Type B pancreatic cell (in vitro differentiated cells): Measurements from ENCODE around the gene CFAP410. TPM values are rescaled to one million over a fixed set of nuclear protein-coding genes. Genes with fewer than 3 reads are reported as not detected.

ENCODE experiments used
- DNase-seq: peaks from one replicate; pipeline ENCODE4 v3.0.0; 2021; ENCODE audit warnings: mixed read lengths; ENCODE audit not compliant: unreplicated experiment; ENCODE audit errors: extremely low spot score
- H3K27ac Mint-ChIP-seq: 2 replicates; pipeline ENCODE4 v1.8.0; 2021; ENCODE audit warnings: mild to moderate bottlenecking, mixed read lengths
- H3K27me3 Mint-ChIP-seq: 2 replicates; pipeline ENCODE4 v1.8.0; 2021; ENCODE audit warnings: mixed read lengths
- H3K36me3 Mint-ChIP-seq: 2 replicates; pipeline ENCODE4 v1.8.0; 2021; ENCODE audit warnings: mixed read lengths
- H3K4me1 Mint-ChIP-seq: one replicate; pipeline ENCODE4 v1.8.0; 2021; ENCODE audit warnings: mixed read lengths; ENCODE audit not compliant: unreplicated experiment
- H3K4me3 Mint-ChIP-seq: 2 replicates; pipeline ENCODE4 v1.8.0; 2021; ENCODE audit warnings: mild to moderate bottlenecking, mixed read lengths
- H3K9me3 Mint-ChIP-seq: 2 replicates; pipeline ENCODE4 v1.8.0; 2021; ENCODE audit warnings: mixed read lengths
- CTCF ChIP-seq: fragments of 200-600 bp; sonication (generic); conservative IDR thresholded peaks from 2 replicates; pipeline ENCODE4 v1.5.0; 2021; ENCODE audit warnings: antibody characterized with exemption, mild to moderate bottlenecking
- total RNA-seq: library from RNA; stranded (reverse); gene quantifications from 2 replicates; pipeline ENCODE4 v1.2.1, GENCODE V29; 2021; ENCODE audit warnings: low replicate concordance

CFAP410 gene
- total RNA-seq, 1 donor from 2014 or later, result 15.1 TPM

- Mint-ChIP-seq H3K4me3 (no peak overlapping the region), H3K4me1 (peaks cover 11% of the 10 kb centered on the region), H3K27me3 (no peaks in the 10 kb centered on the region), H3K27ac (no peak overlapping the region), H3K9me3 (no peaks in the 10 kb centered on the region), H3K36me3 (no peaks in the 10 kb centered on the region)
- DNase-seq, result no peak
- no peak for TF ChIP-seq CTCF
Observed at GRCh38 chr21:44296916-44297315, 42.3 kb downstream of the CFAP410 start.

GRCh38 chr21:44296103-44296519 lies 43.1 kb downstream of the CFAP410 start:
- DNase-seq, result no peak
- H3K27ac Mint-ChIP-seq, result no peak overlapping the region
- H3K36me3 Mint-ChIP-seq, result no peaks in the 10 kb centered on the region
- H3K4me3 Mint-ChIP-seq, result no peak overlapping the region
- H3K27me3 Mint-ChIP-seq, result no peaks in the 10 kb centered on the region
- no peak for TF ChIP-seq CTCF
- peaks cover 11% of the 10 kb centered on the region for H3K4me1 Mint-ChIP-seq
- H3K9me3 Mint-ChIP-seq, result no peaks in the 10 kb centered on the region

- peaks cover 8% of the 10 kb centered on the region for H3K4me1 Mint-ChIP-seq
- H3K27ac Mint-ChIP-seq, result no peak overlapping the region
- no peak overlapping the region for H3K4me3 Mint-ChIP-seq
- DNase-seq, result no peak
- no peaks in the 10 kb centered on the region for H3K36me3 Mint-ChIP-seq
- H3K27me3 Mint-ChIP-seq, result no peaks in the 10 kb centered on the region
- TF ChIP-seq CTCF, result no peak
- H3K9me3 Mint-ChIP-seq, result no peaks in the 10 kb centered on the region
Observed at GRCh38 chr21:44295646-44296045, 43.5 kb downstream of the CFAP410 start.

GRCh38 chr21:44295163-44295573 lies 44.0 kb downstream of the CFAP410 start:
- H3K9me3 Mint-ChIP-seq, result no peaks in the 10 kb centered on the region
- no peak overlapping the region for H3K27ac Mint-ChIP-seq
- no peak overlapping the region for H3K4me3 Mint-ChIP-seq
- H3K36me3 Mint-ChIP-seq, result no peaks in the 10 kb centered on the region
- DNase-seq, result no peak
- H3K27me3 Mint-ChIP-seq, result no peaks in the 10 kb centered on the region
- peaks cover 8% of the 10 kb centered on the region for H3K4me1 Mint-ChIP-seq
- no peak for TF ChIP-seq CTCF

GRCh38 chr21:44294391-44295162 lies 44.6 kb downstream of the CFAP410 start:
- Mint-ChIP-seq H3K9me3 (no peaks in the 10 kb centered on the region), H3K27me3 (no peaks in the 10 kb centered on the region), H3K4me3 (no peak overlapping the region), H3K27ac (no peak overlapping the region), H3K4me1 (peaks cover 8% of the 10 kb centered on the region), H3K36me3 (no peaks in the 10 kb centered on the region)
- TF ChIP-seq CTCF, result no peak
- no peak for DNase-seq
